ENCODE results near the gene PRR18. TPM values are rescaled to one million over a fixed set of nuclear protein-coding genes. Genes with fewer than 3 reads are reported as not detected.

The PRR18 gene
- total RNA-seq, 1 experiment from 2014 or later: not detected

DNA sequence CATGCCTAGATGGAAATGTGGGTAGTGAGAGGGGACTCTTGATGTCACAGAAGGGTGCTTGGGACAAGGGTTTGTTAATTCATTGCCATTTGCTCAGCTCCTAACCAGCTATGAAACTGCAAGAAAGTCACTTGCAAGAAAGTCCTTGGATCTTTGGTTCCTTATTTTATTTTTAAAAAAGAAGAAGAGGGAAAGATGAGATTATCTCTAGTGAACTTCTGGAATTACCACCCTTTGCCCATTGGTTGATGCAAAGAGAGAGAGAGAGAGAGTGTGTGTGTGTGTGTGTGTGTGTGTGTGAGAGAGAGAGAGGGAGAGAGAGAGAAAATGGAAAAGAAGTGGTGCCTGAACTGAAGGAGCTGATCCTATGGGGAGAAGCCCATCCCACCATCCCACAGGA lies 38.8 kb upstream of the PRR18 start:
- no peak overlapping the region for H3K4me2 ChIP-seq (ENCODE audit: insufficient read depth, insufficient read length, low read length)

More for the DNA sequence above, 38.8 kb upstream of the PRR18 start:
- no peak overlapping the region for H2BK15ac ChIP-seq (ENCODE audit: low read depth, low read length)
- H3K23ac ChIP-seq (ENCODE audit: insufficient read length, low read depth, low read length): no peak overlapping the region
- H2BK20ac ChIP-seq (ENCODE audit: low read depth, low read length, poor library complexity, severe bottlenecking): no peak overlapping the region
- H3K36me3 Mint-ChIP-seq (ENCODE audit: insufficient read depth in 1 of 3, low read depth in 3 of 3): peaks cover 0 to 1% (median 0%) of the 10 kb centered on the region in 3 experiments; a peak in 1 of 7 replicates
- no peak overlapping the region for H2AFZ ChIP-seq (ENCODE audit: low read length)
- H3K79me1 ChIP-seq (ENCODE audit: insufficient read depth, low read depth, low read length, poor library complexity, severe bottlenecking): no peaks in the 10 kb centered on the region
- H2AK5ac ChIP-seq (ENCODE audit: insufficient read length, low read length): no peak overlapping the region
- H4K91ac ChIP-seq (ENCODE audit: insufficient read length, low read depth, low read length): no peak overlapping the region
- H3T11ph ChIP-seq (ENCODE audit: low read length): no peak overlapping the region
- peak overlapping the region in 1 of 3 experiments; percentile 6; a peak in 1 of 7 replicates for H3K27ac Mint-ChIP-seq
- no peak overlapping the region for H3K4ac ChIP-seq (ENCODE audit: low read depth, low read length)
- no peak overlapping the region for H2BK12ac ChIP-seq (ENCODE audit: insufficient read length, low read depth, low read length)
- H3K27ac ChIP-seq (ENCODE audit: insufficient read length, low read depth, low read length): no peak overlapping the region
- DNase-seq: no peak
- H3K9ac ChIP-seq (ENCODE audit: extremely low read depth, insufficient read length, low read length): no peak overlapping the region
- H3K27me3 Mint-ChIP-seq (ENCODE audit: low read depth): peaks cover 1% of the 10 kb centered on the region; the same call in 1 of the 2 replicates
- H3K9me3 Mint-ChIP-seq: peaks cover 8 to 11% of the 10 kb centered on the region in 2 experiments
- no peaks in the 10 kb centered on the region for H4K20me1 ChIP-seq (ENCODE audit: control insufficient read depth, insufficient read depth, insufficient read length)
- H3K4me1 Mint-ChIP-seq: peaks cover 13 to 14% of the 10 kb centered on the region in 2 experiments
- TF ChIP-seq, protein P1, sequence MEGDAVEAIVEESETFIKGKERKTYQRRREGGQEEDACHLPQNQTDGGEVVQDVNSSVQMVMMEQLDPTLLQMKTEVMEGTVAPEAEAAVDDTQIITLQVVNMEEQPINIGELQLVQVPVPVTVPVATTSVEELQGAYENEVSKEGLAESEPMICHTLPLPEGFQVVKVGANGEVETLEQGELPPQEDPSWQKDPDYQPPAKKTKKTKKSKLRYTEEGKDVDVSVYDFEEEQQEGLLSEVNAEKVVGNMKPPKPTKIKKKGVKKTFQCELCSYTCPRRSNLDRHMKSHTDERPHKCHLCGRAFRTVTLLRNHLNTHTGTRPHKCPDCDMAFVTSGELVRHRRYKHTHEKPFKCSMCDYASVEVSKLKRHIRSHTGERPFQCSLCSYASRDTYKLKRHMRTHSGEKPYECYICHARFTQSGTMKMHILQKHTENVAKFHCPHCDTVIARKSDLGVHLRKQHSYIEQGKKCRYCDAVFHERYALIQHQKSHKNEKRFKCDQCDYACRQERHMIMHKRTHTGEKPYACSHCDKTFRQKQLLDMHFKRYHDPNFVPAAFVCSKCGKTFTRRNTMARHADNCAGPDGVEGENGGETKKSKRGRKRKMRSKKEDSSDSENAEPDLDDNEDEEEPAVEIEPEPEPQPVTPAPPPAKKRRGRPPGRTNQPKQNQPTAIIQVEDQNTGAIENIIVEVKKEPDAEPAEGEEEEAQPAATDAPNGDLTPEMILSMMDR (conservative IDR thresholded peaks at IDR 0.05): no peak
- H4K8ac ChIP-seq (replicated peaks; ENCODE audit: insufficient read length, low read depth, low read length): no peak overlapping the region
- H3K4me1 ChIP-seq (ENCODE audit: insufficient read depth, low read length): peaks cover 5% of the 10 kb centered on the region; the same call in 1 of the 2 replicates
- no peak overlapping the region for H3K18ac ChIP-seq (ENCODE audit: insufficient read length, low read depth, low read length)
- H2BK120ac ChIP-seq (ENCODE audit: low read depth, low read length, poor library complexity, severe bottlenecking): no peak overlapping the region
- no peaks in the 10 kb centered on the region for H3K9me3 ChIP-seq (ENCODE audit: control insufficient read depth, low read depth, low read length)
- peaks cover 3% of the 10 kb centered on the region for H3K23me2 ChIP-seq (ENCODE audit: insufficient read length, low read depth, low read length, poor library complexity, severe bottlenecking)
- H3K56ac ChIP-seq (ENCODE audit: insufficient read length, low read depth, low read length): no peak overlapping the region
- no peak overlapping the region for H4K5ac ChIP-seq (ENCODE audit: insufficient read length, low read depth, low read length)
- no peak overlapping the region for H3K14ac ChIP-seq (ENCODE audit: insufficient read depth, low read length)
- H2BK5ac ChIP-seq (ENCODE audit: insufficient read length, low read length): no peak overlapping the region
- H3K4me3 Mint-ChIP-seq: no peak overlapping the region
- no peaks in the 10 kb centered on the region for H3K27me3 ChIP-seq (ENCODE audit: insufficient read depth, low read length)
- peaks cover under 1% of the 10 kb centered on the region; the same call in 1 of the 2 replicates for H3K79me2 ChIP-seq (ENCODE audit: insufficient read depth, low read length)
